ENCODE data around the gene LTBP1. TPM values are rescaled to one million over a fixed set of nuclear protein-coding genes. Genes with fewer than 3 reads are reported as not detected.
"Not testable (repeated sequence)": the region's sequence is repeated elsewhere in the genome, so short reads cannot be mapped to it uniquely, and the experiment has no call there.

The LTBP1 gene
- total RNA-seq, 2 donors from 2014 or later: 2.2 to 33.8 TPM

DNA sequence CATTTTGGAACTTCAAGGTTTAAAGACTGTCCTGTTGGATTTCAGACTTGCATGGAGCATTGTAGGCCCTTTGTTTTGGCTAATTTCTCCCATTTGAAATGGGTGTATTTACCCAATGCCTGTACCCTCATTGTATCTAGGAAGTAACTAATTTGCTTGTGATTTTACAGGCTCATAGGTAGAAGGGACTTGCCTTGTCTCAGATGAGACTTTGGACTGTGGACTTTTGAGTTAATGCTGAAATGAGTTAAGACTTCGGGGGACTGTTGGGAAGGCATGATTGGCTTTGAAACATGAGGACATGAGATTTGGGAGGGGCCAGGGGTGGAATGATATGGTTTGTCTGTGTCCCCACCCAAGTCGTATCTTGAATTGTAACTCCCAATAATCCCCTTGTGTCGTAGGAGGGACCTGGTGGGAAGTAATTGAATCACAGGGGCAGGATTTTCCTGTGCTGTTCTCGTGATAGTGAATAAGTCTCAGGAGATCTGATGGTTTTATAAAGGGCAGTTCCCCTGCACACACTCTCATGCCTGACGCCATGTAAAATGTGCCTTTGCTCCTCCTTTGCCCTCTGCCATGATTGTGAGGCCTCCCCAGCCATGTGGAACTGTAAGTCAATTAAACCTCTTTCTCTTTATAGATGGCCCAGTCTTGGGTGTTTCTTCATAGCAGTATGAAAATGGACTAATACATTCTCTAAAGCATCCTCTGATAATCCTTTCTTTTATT, 36.6 kb downstream of the LTBP1 start:
- H3K9me3 ChIP-seq (ENCODE audit: control insufficient read depth, low read length, poor library complexity, severe bottlenecking); DNase-seq; H3K4me3 Mint-ChIP-seq; H3K36me3 Mint-ChIP-seq (ENCODE audit: low read depth); H3K4me1 Mint-ChIP-seq; H3K27ac Mint-ChIP-seq; ATAC-seq: not testable (repeated sequence)
- H3K27me3 Mint-ChIP-seq: peaks cover 37% of the 10 kb centered on the region

DNA sequence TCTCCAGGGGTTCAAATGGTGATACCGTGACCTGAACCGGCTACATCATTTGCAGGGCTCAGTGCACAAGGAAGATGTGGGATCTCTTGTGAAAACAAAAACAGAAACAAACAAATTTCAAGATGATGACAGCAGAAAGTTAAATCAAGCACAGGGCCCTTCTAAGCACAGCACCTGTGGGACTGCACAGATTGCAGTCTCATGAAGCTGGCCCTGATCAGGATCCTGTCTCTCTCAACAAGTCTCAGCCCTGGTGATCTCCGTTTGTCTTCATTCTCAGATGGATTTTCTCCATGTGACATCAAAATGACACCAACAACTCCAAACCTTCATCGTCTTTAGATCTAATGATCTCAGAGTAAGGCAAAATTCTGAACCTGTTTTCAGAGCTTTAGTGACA, 39.7 kb downstream of the LTBP1 start:
- peaks cover 41% of the 10 kb centered on the region for H3K27me3 Mint-ChIP-seq
- no peaks in the 10 kb centered on the region for H3K9me3 ChIP-seq (ENCODE audit: control insufficient read depth, low read length, poor library complexity, severe bottlenecking)
- H3K4me3 Mint-ChIP-seq: no peak overlapping the region
- no peak for ATAC-seq
- H3K4me1 Mint-ChIP-seq: no peaks in the 10 kb centered on the region
- no peaks in the 10 kb centered on the region for H3K36me3 Mint-ChIP-seq (ENCODE audit: low read depth)
- DNase-seq: no peak
- H3K27ac Mint-ChIP-seq: no peak overlapping the region

DNA sequence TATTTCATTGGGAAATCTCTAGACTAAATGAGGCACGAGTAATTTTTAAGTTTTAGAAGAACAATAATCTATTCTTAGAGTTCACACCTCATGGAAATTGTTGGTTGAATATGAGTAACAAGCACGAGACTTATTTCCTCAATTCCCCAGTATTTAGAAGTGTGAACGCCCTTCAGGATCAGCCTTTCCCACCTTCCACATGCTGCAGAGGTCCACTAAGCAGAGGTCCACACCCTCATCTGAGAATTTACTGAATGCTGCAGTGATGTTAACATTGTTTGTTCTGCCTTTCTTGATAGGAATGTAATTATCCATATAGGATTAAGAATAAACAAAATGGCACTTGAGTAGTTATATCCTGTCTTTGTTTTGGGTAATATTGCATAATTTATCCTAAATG, 41.8 kb downstream of the LTBP1 start:
- no peaks in the 10 kb centered on the region for H3K36me3 Mint-ChIP-seq (ENCODE audit: low read depth)
- H3K4me3 Mint-ChIP-seq: no peak overlapping the region
- H3K27ac Mint-ChIP-seq: no peak overlapping the region
- H3K27me3 Mint-ChIP-seq: peaks cover 38% of the 10 kb centered on the region
- no peak for DNase-seq
- ATAC-seq: no peak
- no peaks in the 10 kb centered on the region for H3K4me1 Mint-ChIP-seq
- H3K9me3 ChIP-seq (ENCODE audit: control insufficient read depth, low read length, poor library complexity, severe bottlenecking): no peaks in the 10 kb centered on the region

DNA sequence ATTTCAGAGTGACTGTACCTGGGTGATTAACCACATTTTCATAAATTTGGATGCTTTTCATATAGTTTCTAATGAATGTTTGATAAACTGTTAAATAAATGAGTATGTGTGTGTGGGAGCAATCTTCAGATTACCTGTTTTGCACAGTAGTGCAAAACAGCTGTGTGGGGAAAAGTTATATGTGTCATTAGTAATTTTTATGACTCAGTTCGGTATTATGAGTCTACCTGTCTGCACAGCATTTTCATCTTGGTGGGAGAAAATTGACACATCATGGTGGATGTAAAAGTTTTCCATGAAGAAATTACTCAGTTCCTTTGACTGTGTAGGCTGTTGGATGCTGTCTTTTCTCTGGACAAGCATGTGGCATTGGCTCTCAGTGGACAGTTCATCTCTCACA, 43.8 kb downstream of the LTBP1 start:
- Mint-ChIP-seq H3K4me1 (no peaks in the 10 kb centered on the region), H3K4me3 (no peak overlapping the region), H3K27me3 (peaks cover 31% of the 10 kb centered on the region), H3K36me3 (ENCODE audit: low read depth) (no peaks in the 10 kb centered on the region), H3K27ac (no peak overlapping the region)
- no peaks in the 10 kb centered on the region for H3K9me3 ChIP-seq (ENCODE audit: control insufficient read depth, low read length, poor library complexity, severe bottlenecking)
- DNase-seq: no peak
- ATAC-seq: no peak

DNA sequence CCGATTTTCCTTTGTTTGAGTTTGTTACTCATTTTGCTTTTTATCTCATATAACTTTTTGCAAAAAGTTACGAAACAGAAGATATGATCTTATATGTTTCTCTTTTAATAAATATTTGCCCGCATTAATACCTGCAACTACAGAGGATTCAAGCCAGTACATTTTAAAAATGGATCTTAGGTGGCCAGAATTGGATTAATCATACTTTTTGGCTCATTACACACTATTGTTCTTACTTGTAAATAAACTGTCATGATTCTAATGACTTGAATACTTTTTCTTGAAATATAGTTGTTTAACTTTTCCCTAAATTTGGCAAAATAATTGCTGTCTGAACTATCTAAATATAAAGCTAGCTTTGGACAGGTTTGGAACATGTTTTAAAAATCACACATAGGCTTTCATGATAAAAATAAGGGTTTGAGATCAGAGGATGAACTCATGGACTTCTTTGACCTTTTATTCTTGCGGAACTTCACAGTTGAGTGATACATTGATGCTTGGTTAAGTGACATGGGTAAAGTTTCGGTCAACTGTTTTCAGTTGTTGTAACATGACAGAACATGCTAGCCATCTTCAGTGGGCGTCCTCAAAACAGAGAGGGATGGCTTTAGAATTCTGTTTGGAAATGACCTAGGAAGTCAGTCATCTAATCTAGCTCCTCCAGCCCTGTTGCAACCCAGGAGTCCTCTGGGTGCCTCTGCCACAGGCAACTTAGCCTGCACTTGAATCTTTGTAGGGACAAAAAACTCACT, 44.5 kb downstream of the LTBP1 start:
- no peak overlapping the region for H3K4me3 Mint-ChIP-seq
- no peaks in the 10 kb centered on the region for H3K36me3 Mint-ChIP-seq (ENCODE audit: low read depth)
- no peaks in the 10 kb centered on the region for H3K4me1 Mint-ChIP-seq
- H3K27me3 Mint-ChIP-seq: peaks cover 31% of the 10 kb centered on the region
- no peaks in the 10 kb centered on the region for H3K9me3 ChIP-seq (ENCODE audit: control insufficient read depth, low read length, poor library complexity, severe bottlenecking)
- no peak overlapping the region for H3K27ac Mint-ChIP-seq
- ATAC-seq (no peak), DNase-seq (no peak)

DNA sequence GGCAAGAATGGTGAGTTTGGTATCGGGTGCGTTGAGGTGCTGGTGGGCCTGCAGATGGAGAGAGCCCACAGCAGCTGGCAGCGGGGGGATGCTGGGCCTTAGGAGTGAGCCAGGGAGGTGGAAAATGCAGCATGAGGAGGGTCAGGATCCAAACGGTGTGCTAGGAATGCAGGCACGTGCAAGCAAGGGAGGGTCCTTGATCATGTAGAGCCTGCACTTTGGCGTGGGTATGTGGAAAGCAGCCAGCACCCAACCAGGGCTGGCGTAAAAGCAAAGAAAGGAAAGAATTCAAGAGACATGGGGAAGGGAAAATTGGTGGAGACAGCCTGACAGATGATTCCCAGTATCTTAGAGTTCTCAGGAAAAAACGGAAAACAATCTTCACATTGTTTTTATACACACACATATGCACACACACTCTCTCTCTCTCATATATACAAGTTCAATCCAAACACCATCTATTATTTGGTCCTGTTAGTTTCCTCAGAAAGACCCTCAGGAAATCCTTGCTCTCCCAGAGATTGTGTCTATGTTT, 46.3 kb downstream of the LTBP1 start:
- H3K9me3 ChIP-seq (ENCODE audit: control insufficient read depth, low read length, poor library complexity, severe bottlenecking): no peaks in the 10 kb centered on the region
- no peak overlapping the region for H3K27ac Mint-ChIP-seq
- no peaks in the 10 kb centered on the region for H3K36me3 Mint-ChIP-seq (ENCODE audit: low read depth)
- DNase-seq: no peak
- no peak for ATAC-seq
- H3K27me3 Mint-ChIP-seq: peaks cover 31% of the 10 kb centered on the region
- no peak overlapping the region for H3K4me3 Mint-ChIP-seq
- no peaks in the 10 kb centered on the region for H3K4me1 Mint-ChIP-seq

DNA sequence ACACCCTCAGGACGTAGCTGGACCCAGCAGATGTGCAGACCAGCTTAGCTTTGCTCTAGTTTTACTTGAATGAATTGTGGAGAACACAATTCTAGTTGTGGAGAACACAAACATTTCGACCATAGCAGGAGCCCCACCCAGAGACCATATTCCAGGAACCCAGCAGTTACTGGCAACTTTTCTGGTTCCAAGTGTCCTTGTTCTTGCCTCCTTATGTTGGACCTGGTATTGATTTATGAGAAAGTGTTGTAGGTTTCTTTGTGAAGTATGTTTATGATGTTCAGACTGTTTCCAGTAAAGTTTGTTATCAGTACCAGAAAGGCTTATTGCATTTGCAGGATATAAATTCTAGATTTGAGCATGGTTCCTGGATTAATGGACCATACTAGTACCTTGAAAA, 51.0 kb downstream of the LTBP1 start:
- Mint-ChIP-seq H3K4me3 (no peak overlapping the region), H3K27me3 (peaks cover 6% of the 10 kb centered on the region), H3K4me1 (no peaks in the 10 kb centered on the region), H3K36me3 (ENCODE audit: low read depth) (no peaks in the 10 kb centered on the region), H3K27ac (no peak overlapping the region)
- DNase-seq (no peak), ATAC-seq (no peak)
- H3K9me3 ChIP-seq (ENCODE audit: control insufficient read depth, low read length, poor library complexity, severe bottlenecking): no peaks in the 10 kb centered on the region

DNA sequence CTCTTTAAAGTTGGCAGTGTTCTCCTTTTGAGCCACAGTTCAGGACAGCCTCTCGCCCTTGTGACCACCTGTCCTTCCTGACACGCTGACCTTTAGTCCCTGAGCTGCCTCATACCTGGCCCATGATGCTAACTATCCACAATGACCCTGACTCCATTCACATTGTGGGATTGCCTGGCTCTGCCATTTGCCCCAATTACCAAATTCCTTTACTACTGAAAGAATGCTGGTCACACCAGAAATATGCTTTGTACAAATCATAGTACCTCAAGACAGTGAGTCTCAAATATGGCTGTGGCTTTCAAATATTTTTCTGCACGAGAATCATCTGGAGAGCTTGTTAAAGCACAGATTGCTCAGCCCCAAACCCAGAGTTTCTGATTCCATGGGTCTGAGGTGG, 54.2 kb downstream of the LTBP1 start:
- H3K27me3 Mint-ChIP-seq: no peaks in the 10 kb centered on the region
- no peak for ATAC-seq
- no peaks in the 10 kb centered on the region for H3K9me3 ChIP-seq (ENCODE audit: control insufficient read depth, low read length, poor library complexity, severe bottlenecking)
- H3K4me1 Mint-ChIP-seq: no peaks in the 10 kb centered on the region
- H3K27ac Mint-ChIP-seq: no peak overlapping the region
- no peaks in the 10 kb centered on the region for H3K36me3 Mint-ChIP-seq (ENCODE audit: low read depth)
- DNase-seq: no peak
- H3K4me3 Mint-ChIP-seq: no peak overlapping the region

DNA sequence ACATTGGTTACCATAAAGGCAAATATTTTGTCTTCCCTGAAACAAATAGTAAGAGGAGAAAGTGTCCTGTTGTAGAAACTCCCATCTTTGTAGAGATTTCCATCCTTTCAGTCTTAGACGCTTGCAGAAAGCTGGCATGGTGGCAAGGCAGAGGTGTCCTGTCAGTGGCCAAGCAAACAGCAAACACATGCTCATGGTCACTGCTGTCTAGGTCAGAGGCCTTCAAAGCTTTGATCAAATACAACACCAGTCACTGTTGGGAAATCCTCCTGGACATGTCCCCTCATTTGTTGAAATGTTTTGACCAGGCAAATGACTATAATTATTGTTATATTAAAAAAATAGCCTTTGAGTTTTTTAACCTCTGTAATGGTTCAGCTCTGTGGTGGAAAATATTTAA, 55.1 kb downstream of the LTBP1 start:
- no peaks in the 10 kb centered on the region for H3K4me1 Mint-ChIP-seq
- ATAC-seq (no peak), DNase-seq (no peak)
- no peaks in the 10 kb centered on the region for H3K9me3 ChIP-seq (ENCODE audit: control insufficient read depth, low read length, poor library complexity, severe bottlenecking)
- no peak overlapping the region for H3K4me3 Mint-ChIP-seq
- no peaks in the 10 kb centered on the region for H3K36me3 Mint-ChIP-seq (ENCODE audit: low read depth)
- H3K27ac Mint-ChIP-seq: no peak overlapping the region
- no peaks in the 10 kb centered on the region for H3K27me3 Mint-ChIP-seq

DNA sequence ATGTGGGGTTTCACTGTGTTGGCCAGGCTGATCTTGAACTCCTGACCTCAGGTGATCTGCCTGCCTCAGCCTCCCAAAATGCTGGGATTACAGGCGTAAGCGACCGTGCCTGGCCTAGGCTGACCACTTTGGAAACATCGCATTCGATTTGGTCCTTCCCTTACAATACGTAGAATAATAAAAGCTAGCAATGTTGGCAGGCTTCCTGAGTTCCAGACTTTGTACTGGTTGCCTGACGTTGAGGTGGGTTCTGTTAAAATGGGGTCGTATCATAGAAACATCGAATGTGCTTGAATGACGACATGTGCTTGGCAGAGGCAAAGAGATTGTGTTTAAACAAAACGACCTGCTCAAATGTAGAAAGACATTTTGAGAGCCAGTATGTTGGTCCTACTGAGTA, 56.1 kb downstream of the LTBP1 start:
- H3K27me3 Mint-ChIP-seq: no peaks in the 10 kb centered on the region
- DNase-seq (no peak), ATAC-seq (no peak)
- H3K4me1 Mint-ChIP-seq: no peaks in the 10 kb centered on the region
- no peaks in the 10 kb centered on the region for H3K36me3 Mint-ChIP-seq (ENCODE audit: low read depth)
- H3K4me3 Mint-ChIP-seq: no peak overlapping the region
- H3K9me3 ChIP-seq (ENCODE audit: control insufficient read depth, low read length, poor library complexity, severe bottlenecking): no peaks in the 10 kb centered on the region
- no peak overlapping the region for H3K27ac Mint-ChIP-seq

DNA sequence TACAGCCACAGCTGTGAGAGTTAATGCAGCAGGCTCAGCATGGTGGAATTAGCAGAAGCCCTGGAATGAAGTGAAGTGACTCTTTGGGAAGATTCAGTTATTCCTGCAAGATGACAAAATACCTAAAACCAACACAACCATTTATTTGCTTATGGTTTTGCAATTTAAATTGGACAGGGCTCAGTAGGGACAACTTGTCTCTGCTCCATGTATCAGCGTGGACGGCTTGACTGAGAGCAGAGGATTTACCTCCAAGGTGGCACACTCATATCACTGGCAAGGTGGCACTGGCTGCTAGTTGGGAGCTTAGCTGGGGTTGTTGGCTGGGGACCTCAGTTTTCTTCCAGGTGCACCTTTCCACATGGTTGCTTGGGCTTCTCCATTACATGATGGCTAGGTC, 58.3 kb downstream of the LTBP1 start:
- ATAC-seq: no peak
- Mint-ChIP-seq H3K36me3 (ENCODE audit: low read depth) (no peaks in the 10 kb centered on the region), H3K4me1 (no peaks in the 10 kb centered on the region), H3K27ac (no peak overlapping the region), H3K27me3 (peaks cover 9% of the 10 kb centered on the region), H3K4me3 (no peak overlapping the region)
- H3K9me3 ChIP-seq (ENCODE audit: control insufficient read depth, low read length, poor library complexity, severe bottlenecking): no peaks in the 10 kb centered on the region
- no peak for DNase-seq

DNA sequence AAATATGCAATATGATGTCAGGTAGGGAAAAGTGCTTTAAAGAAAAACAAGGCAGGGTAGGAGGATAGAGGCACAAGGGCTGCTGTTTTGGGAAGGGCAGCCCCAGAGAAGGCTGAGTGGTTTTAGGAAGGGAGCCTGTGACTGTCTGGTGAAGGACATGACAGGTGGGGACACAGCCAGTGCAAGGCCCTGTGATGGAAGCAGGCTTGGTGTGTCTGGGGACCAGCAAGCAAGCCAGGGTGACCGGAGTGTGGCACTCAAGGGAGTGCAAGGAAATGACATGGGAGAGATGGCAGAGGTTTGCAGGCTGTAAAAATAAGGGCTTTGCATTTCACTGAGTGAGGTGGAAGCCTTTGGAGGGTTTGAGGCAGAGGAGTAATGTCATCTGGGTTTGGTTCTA, 62.0 kb downstream of the LTBP1 start:
- H3K9me3 ChIP-seq (ENCODE audit: control insufficient read depth, low read length, poor library complexity, severe bottlenecking): no peaks in the 10 kb centered on the region
- DNase-seq (no peak), ATAC-seq (no peak)
- no peak overlapping the region for H3K4me3 Mint-ChIP-seq
- H3K27me3 Mint-ChIP-seq: peaks cover 17% of the 10 kb centered on the region
- no peak overlapping the region for H3K27ac Mint-ChIP-seq
- H3K4me1 Mint-ChIP-seq: no peaks in the 10 kb centered on the region
- H3K36me3 Mint-ChIP-seq (ENCODE audit: low read depth): no peaks in the 10 kb centered on the region

DNA sequence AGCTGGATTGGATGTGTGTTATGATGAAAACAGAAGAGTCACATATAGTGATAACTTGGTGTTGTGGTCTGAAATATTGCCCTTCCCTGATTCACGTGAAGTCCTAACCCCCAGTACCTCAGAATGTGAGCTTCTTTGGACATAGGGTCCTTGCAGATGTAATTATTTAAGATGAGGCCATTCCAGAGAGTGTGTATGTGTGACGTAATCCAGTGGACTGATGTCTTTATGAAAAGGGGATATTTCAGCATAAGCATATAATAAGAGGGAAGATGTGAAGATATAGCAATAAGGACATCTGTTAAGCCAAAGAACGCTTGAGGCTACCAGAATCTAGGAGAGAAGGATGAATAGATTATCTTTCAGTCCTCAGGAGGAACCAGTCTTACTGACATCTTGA, 62.5 kb downstream of the LTBP1 start:
- ATAC-seq (no peak), DNase-seq (no peak)
- Mint-ChIP-seq H3K27me3 (peaks cover 22% of the 10 kb centered on the region), H3K27ac (no peak overlapping the region), H3K4me1 (no peaks in the 10 kb centered on the region), H3K4me3 (no peak overlapping the region), H3K36me3 (ENCODE audit: low read depth) (no peaks in the 10 kb centered on the region)
- no peaks in the 10 kb centered on the region for H3K9me3 ChIP-seq (ENCODE audit: control insufficient read depth, low read length, poor library complexity, severe bottlenecking)

DNA sequence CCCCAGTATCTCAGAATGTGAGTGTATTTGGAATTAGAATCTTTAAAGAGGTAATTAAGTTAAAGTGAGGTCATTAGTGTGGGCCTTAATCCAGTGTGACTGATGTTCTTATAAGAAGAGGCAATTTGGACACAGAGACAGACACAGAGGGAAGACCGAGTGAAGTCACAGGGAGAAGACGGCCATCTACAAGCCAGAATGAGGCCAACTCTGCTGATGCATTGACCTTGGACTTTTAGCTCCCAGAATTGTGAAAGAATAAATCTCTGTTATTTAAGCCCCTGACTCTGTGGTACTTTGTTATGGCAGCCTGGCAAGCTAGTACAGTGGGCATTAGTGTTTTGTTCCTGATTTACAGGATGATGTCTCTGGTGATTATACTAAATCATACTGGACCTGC, 64.6 kb downstream of the LTBP1 start:
- no peak overlapping the region for H3K4me3 Mint-ChIP-seq
- no peaks in the 10 kb centered on the region for H3K9me3 ChIP-seq (ENCODE audit: control insufficient read depth, low read length, poor library complexity, severe bottlenecking)
- DNase-seq (no peak), ATAC-seq (no peak)
- H3K4me1 Mint-ChIP-seq: no peaks in the 10 kb centered on the region
- no peaks in the 10 kb centered on the region for H3K36me3 Mint-ChIP-seq (ENCODE audit: low read depth)
- H3K27me3 Mint-ChIP-seq: peaks cover 23% of the 10 kb centered on the region
- no peak overlapping the region for H3K27ac Mint-ChIP-seq
